Activated CD4-positive, alpha-beta T cell treated with anti-CD3 and anti-CD28 coated beads, Interleukin-2, amount 50 U/mL, for 4 hours (primary cell): ENCODE measurements around the gene CPTP.

Source experiments
- DNase-seq, 2 experiments: peaks; one replicate each; pipeline ENCODE4 v3.0.0-alpha.2; 2020

Gene CPTP

GRCh38 chr1:1336931-1337792, 12.6 kb downstream of the CPTP start:
- no peak for DNase-seq

GRCh38 chr1:1337793-1338147, 13.2 kb downstream of the CPTP start:
- DNase-seq, result peak in 1 of 2 experiments; percentile 28

- DNase-seq, result no peak
Measured at GRCh38 chr1:1338278-1338677, 13.7 kb downstream of the CPTP start.

GRCh38 chr1:1340185-1340584, 15.6 kb downstream of the CPTP start:
- DNase-seq, result no peak

- no peak for DNase-seq
Measured at GRCh38 chr1:1340791-1341548, 16.4 kb downstream of the CPTP start.

GRCh38 chr1:1341549-1342021, 17.0 kb downstream of the CPTP start:
- no peak for DNase-seq

GRCh38 chr1:1342061-1342562, 17.5 kb downstream of the CPTP start:
- no peak for DNase-seq

- no peak for DNase-seq
Measured at GRCh38 chr1:1342584-1343115, 18.0 kb downstream of the CPTP start.

- no peak for DNase-seq
Measured at GRCh38 chr1:1343811-1344421, 19.3 kb downstream of the CPTP start.

GRCh38 chr1:1344655-1345361, 20.2 kb downstream of the CPTP start:
- peak; percentile 55 to 58 for DNase-seq

GRCh38 chr1:1345384-1345783, 20.8 kb downstream of the CPTP start:
- DNase-seq, result no peak

GRCh38 chr1:1345860-1346500, 21.4 kb downstream of the CPTP start:
- DNase-seq, result no peak

- DNase-seq, result no peak
Measured at GRCh38 chr1:1346501-1346890, 21.9 kb downstream of the CPTP start.

- DNase-seq, result no peak
Measured at GRCh38 chr1:1347026-1347595, 22.5 kb downstream of the CPTP start.

GRCh38 chr1:1347663-1348419, 23.2 kb downstream of the CPTP start:
- DNase-seq, result no peak

- no peak for DNase-seq
Measured at GRCh38 chr1:1348420-1349255, 24.0 kb downstream of the CPTP start.

- peak; percentile 53 to 60 for DNase-seq
Measured at GRCh38 chr1:1349256-1350012, 24.8 kb downstream of the CPTP start, which contains the start of gene DVL1. DVL1 (minus strand) TSS chr1:1349418; CDS start chr1:1349065, 353 bp downstream.

GRCh38 chr1:1351511-1352427, 27.2 kb downstream of the CPTP start:
- DNase-seq, result no peak
